T-helper 2 cell treated with Interferon-gamma antibody and Interleukin-4, amounts not matched to agents 100 ng/mL and 5 ng/mL, for 36 hours (primary cell): ENCODE results near the gene ACR. TPM values are rescaled to one million over a fixed set of nuclear protein-coding genes. Genes with fewer than 3 reads are reported as not detected.
"Not testable (repeated sequence)": the region's sequence is repeated elsewhere in the genome, so short reads cannot be mapped to it uniquely, and the experiment has no call there.

Experiments
- intact Hi-C: fragments of 100-400 bp; cut with micrococcal nuclease; formaldehyde crosslinking; loops from one replicate; pipeline ENCODE4 v1.15.1; 2023
- total RNA-seq: library from RNA; stranded (reverse); gene quantifications from 2 replicates; pipeline ENCODE4 v1.2.3, GENCODE V29; 2022

Gene ACR
- total RNA-seq, 1 donor from 2014 or later = not detected

- intact Hi-C loops = no loop called here
Observed at GRCh38 chr22:50731811-50732624, 6.0 kb upstream of the ACR start.

GRCh38 chr22:50732681-50733080, 5.3 kb upstream of the ACR start:
- intact Hi-C loops = no loop called here

GRCh38 chr22:50733521-50734342, 4.3 kb upstream of the ACR start:
- intact Hi-C loops = no loop called here

GRCh38 chr22:50734343-50734771, 3.6 kb upstream of the ACR start:
- intact Hi-C loops = no loop called here

- intact Hi-C loops = no loop called here
Observed at GRCh38 chr22:50734986-50735738, 2.8 kb upstream of the ACR start.

GRCh38 chr22:50735739-50736030, 2.3 kb upstream of the ACR start:
- intact Hi-C loops = no loop called here

GRCh38 chr22:50738649-50739227, 734 bp downstream of the ACR start:
- intact Hi-C loops = no loop called here

- intact Hi-C loops = no loop called here
Observed at GRCh38 chr22:50739279-50739691, 1.3 kb downstream of the ACR start.

- intact Hi-C loops = no loop called here
Observed at GRCh38 chr22:50739894-50740293, 1.9 kb downstream of the ACR start.

GRCh38 chr22:50740714-50741113, 2.7 kb downstream of the ACR start:
- intact Hi-C loops = not testable (repeated sequence)

- intact Hi-C loops = not testable (repeated sequence)
Observed at GRCh38 chr22:50744424-50744823, 6.4 kb downstream of the ACR start.

GRCh38 chr22:50747521-50747920, 9.5 kb downstream of the ACR start:
- intact Hi-C loops = not testable (repeated sequence)

GRCh38 chr22:50748630-50749029, 10.6 kb downstream of the ACR start:
- intact Hi-C loops = not testable (repeated sequence)

GRCh38 chr22:50749302-50750074, 11.5 kb downstream of the ACR start:
- intact Hi-C loops = not testable (repeated sequence)

GRCh38 chr22:50755251-50755650, 17.2 kb downstream of the ACR start:
- intact Hi-C loops = not testable (repeated sequence)

GRCh38 chr22:50756406-50756805, 18.4 kb downstream of the ACR start:
- intact Hi-C loops = not testable (repeated sequence)

- intact Hi-C loops = not testable (repeated sequence)
Observed at GRCh38 chr22:50756949-50757491, 19.0 kb downstream of the ACR start.

GRCh38 chr22:50759597-50760341, 21.8 kb downstream of the ACR start:
- intact Hi-C loops = not testable (repeated sequence)

- intact Hi-C loops = not testable (repeated sequence)
Observed at GRCh38 chr22:50761829-50762228, 23.8 kb downstream of the ACR start.

- intact Hi-C loops = not testable (repeated sequence)
Observed at GRCh38 chr22:50764288-50764687, 26.3 kb downstream of the ACR start.
